ENCODE data around the gene ANK3.

Gene ANK3

DNA sequence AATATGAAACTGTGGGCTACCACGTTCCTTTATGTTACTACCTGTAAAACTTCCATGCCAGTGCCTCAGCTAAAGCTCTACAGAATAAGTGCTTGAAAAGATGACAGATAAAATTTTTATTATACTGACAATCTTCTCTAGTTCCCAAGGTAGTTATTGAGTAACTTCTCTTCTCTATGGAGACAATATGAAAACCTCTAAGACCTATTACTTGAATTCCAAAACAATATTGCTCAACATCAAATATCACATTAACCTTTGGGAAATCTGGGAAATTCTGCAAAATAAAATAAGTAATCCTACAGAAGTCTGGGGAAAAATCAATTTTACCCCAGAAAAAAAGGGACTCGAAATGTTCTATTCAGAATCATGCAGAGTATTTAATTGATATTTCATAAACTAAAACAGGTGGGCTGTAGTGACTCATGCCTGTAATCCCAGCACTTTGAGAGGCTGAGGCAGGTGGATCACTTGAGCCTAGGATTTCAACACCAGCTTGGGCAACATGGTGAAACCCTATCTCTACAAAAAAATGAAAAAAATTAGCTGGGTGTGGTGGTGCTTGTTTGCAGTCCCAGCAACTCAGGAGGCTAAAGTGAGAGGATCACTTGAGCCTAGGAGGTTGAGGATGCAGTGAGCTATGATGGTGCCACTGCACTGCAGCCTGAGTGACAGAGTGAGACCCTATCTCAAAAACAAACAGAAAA is 23.8 kb upstream of the ANK3 start:
- no peak for DNase-seq

DNA sequence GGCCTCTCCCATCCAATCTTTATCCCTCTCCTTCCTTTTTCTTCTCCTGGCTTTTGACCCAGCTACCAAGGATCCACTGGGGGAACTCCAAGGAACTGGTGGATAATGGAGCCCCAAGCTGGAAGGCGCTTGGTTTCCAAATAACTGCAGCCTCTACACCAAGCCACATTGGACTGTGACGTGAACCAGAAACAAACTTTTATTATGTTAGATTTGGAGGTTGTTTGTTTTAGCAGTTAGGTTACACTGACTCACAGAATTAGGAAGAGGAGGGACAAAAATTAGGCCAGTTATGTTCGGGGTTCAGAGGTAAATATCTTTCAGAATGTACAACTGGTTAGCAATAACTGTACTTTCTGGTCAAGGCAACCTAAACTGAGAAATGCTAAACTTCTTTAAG is 21.3 kb upstream of the ANK3 start:
- no peak for DNase-seq

DNA sequence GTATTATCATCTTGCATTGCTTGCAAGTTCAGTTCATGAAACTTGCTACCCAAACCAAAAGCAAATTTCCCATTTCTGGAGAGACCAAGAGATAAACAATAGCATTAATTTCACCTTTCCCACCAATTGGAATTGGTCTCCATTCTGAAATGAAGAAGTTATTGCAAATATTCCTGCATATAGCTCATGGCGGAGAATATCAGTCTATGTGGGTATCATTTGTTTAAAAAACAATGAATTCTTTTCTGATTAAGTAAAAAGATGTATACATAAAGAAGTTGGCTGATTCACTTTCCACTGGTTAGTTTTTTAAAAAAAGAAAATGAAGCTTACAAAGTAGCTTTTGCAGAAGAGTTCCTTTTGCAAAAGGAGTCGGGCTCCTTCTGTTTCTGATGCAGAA is 19.5 kb upstream of the ANK3 start:
- DNase-seq = no peak

DNA sequence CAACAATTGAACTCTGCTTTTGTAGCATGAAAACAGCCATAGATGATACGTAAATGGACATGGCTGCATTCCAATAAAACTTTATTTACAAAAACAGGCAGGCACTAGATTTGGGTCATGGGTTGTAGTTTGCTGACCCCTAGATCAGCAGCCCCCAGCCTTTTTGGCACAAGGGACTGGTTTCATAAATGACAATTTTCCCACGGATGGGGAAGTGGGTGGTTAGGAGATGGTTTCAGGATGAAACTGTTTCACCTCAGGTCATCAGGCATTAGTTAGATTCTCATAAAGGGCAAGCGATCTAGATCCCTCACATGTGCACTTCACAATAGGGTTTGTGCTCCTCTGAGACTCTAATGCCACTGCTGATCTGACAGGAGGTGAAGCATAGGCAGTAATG is 16.5 kb upstream of the ANK3 start:
- no peak for DNase-seq

DNA sequence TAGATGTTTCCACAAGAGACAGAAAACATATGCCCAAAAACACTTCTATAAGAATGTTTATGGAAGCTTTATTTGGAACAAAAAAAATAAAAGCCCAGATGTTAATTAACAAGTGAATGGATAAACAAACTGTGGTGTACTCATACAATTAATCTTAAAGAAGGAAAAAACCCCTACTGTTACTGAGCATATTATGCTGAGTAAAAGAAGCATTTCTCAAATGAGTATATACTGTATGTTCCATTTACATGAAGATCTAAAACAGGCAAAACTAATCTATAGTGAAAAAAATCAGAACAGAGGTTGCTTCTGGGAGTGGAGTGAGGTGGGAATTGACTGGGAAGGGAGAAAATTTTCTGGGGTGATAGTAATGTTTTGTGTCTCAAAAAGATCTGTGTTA is 15.5 kb upstream of the ANK3 start:
- no peak for DNase-seq

DNA sequence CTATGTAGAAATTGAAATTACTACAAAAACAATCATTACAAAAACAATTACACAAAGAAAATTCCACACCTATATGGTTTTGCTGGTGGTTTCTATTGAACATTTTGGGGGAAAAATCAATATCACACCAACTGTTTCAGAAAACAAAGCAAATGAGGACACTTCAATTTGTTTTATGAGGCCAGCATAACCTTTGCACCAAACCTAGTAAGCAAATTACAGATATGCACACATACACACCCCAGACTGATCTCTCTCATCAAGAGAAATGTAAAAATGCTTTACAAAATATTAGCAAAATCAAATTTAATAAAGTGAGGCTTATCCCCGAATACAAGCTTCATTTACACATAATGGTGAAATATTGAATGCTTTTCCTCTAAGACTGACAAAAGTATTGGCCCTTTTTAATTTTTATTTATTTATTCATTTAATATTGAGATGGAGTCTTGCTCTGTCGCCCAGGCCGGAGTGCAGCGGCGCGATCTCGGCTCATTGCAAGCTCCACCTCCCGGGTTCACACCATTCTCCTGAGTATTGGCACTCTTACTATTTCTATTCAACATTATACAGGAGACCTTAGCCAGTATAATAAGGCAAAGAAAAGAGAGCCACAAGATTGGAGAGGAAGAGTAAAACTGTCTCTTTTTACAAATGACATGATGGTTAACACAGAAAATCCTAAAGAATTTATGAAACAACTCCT is 13.6 kb upstream of the ANK3 start:
- DNase-seq = no peak

DNA sequence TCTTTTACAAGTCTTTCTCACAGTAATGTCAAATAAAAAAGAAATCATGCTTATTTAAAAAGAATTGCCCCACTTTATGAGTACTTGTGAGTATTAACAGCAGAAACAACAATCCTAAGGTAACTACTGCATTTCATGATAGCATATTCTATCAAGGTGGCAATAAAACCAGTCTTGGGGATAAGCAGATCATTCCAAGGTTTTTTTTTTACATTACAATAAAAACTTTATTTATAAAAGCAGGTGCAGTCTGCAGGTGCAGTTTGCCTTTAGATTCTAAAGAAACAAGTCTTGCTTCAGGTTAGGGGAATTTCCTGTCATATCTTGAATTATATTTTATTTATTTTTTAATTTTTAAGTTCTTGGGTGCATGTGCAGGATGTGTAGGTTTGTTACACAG is 10.7 kb upstream of the ANK3 start:
- no peak for DNase-seq

DNA sequence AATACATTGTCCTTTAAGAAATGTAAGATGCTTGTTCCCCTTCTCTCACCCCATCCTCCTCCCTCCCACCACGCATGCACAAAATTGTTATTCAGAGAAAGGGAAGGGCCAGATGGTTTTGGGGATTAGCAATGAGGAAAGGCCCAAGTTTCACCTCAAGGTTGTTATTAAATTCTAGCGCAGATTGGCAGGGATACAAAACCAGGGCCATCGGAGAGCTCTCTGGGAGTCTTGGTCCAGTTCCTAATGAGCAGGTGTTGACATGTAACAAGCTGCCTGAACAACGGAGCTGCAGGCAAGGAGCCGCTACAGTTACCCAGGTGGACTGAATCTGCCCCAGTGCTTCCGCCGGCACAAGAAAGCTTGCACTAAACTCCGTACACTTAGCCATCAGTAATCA is 9.7 kb upstream of the ANK3 start:
- DNase-seq = no peak

DNA sequence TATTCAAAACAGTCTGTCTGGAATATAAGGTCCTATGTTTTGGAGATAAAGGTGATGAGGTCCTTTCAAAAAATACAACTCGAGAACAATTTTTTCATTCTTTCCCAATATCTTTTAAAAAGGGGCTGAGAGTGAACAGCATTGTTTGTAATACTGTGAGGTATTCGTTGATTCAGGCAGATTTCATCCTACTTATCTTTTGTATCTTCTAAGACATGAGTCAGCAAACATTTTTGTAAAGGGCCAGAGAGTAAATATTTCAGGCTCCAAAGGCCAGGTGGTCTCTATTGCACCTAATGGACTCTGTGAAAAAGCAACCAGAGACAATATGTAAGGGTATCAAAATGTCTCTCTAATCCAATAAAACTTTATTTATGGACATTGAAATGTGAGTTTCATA is 8.1 kb upstream of the ANK3 start:
- DNase-seq = no peak

DNA sequence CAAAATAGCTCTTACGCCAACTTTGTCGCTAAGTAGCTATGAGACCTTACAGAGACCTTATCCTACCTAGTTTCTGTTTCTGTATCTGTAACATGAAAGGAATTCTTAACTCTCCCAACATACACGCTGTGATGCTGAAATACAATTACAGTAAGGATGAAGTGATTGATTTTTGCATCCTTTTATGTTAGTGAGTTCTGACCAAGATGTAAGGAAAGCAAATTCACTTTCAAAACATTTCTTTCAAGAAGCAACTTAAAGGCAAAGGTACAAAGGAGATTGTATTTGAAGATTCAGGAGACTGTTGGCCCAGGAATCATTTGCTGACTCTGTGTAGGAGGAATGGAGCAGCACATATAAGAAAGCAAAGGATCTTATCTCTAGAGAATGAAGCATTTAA is 7.1 kb upstream of the ANK3 start:
- DNase-seq = no peak

DNA sequence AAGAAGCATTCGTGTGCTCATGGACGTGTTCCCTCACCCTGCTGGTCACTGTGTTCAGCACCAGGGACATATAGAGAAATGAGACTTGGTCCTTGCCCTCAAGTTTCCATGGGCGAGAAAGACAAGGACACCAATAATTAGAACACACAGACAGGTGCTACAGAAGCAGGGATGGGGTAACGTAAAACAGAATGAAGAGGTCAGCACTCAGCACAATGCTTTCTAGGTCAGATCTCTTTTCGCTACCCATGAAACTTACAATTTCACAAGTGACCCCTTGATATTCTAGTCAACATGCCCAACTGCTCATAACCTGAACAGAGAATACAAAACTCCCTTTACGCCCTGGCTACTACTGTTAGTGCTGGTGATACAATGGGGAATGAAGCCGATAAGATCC is 6.0 kb upstream of the ANK3 start:
- DNase-seq = no peak

DNA sequence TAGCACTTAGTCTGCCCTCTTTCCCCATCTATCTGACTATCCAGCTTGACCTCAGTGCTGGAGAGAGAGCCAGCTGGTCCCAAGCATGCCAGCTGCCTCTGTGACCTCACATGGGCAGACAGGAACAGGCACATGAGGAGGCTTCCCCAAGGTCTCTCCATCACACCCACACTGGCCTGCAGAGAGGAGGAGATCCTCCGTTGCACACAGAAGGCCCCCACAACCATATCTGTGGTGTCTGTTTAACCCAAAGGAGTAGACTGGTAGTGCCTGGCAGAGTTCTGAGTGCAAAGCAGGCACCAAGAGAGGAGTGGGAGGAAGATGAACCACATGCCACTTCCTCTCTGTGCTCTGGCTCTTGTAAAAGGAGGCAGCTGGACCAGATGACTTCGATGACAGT is 4.8 kb upstream of the ANK3 start:
- no peak for DNase-seq

DNA sequence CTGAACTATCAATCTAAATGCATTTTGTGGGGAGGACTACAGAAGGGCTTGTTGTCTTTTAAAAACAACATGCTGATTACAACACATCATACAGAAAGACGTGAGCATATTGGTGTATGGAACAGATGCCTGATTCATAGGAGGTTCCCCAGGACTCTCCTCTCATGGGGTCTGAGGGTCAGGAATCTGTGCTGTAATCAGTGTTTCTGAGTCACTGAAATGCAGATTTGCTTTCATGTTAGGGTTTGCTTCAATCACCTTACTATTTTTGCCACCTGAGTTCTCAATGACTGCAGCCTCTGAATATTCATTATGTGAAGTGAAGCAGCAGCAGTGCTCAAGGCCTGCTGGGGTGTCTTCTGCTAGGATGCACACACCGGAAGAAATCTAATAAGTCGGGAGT is 550 bp upstream of the ANK3 start:
- DNase-seq = no peak

DNA sequence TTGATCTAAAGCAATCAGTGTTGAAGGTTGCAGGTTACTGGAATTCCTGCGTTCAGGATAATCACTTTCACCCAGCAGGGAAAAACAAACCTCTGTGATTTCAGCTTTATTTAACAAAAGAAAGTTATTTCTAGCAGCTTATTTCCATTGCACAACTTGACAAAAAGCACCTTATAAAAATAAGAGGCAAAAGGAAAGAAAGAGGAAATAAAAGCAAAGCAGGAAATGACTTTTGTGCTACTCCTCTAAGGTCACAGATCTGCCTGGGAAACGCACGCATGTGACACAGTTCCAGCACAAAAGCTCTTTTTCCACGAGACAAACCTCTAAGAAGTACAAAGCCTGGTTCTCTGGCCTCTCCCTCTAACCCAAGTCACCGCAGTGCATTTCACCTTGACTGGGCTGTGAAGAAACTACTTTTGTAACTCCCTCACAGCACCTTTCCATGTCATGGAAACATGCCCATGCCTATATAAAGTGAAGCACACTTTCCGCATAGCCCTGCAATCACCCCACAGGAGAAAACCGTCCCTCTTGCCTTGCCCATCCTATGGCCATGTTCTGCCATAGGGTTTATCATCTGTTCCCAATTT is 870 bp downstream of the ANK3 start:
- DNase-seq = no peak

DNA sequence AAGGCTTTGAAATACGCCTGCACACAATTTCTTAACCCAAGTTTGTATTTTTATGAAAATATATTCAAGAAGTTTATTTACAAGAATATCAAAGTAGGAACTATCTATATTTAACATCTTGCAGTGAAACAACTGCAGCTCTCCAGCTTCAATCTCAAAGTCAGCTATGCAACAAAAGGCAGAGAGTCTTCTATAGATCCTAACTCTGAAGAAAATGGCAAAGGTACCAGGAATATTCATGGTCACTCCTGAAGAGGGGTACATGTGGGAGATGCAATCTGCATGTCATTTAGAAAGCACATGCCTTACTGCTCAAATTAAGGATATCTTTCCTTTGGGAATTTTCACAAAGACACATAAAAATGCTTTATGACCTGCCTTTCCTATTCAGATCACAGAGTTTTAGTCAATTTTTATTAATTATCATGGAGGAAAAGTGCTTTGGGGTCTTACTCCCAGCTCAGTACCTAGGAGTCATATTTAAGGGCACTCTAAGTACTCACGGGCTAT is 1.5 kb downstream of the ANK3 start:
- DNase-seq = no peak

DNA sequence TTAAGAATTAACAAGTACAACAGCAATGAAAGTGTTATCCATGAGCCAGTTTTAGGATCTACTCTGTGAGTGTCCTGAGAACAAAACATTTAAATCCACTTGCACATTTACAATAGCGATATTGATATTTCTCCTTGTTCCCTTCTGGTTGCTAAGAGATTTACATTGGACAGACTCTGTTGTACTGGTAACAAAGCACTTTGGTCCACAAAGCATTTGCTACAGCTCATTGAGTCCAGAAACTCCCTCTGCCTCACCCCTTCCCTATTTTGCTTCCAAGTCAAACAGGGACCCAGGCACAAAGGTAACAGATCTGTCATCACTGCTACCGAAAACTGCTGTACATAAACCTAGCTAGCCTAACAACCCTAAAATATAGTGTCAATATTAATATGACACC is 2.1 kb downstream of the ANK3 start:
- DNase-seq = no peak

DNA sequence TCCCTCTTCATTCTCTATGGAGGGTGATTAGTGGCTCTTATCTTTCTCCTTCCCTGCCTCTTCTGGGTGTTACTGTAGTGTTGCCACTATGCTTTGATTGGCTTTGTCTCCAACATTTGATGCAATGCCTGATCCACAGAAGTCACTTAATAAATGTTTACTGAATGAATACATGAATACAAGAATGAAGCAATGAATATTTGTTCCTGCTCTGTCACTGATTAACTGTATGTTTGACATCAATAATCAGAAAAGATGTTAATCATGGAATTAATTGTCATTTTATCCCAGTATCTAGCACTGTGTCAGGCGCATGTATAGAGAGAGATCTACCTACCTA is 4.3 kb downstream of the ANK3 start:
- no peak for DNase-seq

DNA sequence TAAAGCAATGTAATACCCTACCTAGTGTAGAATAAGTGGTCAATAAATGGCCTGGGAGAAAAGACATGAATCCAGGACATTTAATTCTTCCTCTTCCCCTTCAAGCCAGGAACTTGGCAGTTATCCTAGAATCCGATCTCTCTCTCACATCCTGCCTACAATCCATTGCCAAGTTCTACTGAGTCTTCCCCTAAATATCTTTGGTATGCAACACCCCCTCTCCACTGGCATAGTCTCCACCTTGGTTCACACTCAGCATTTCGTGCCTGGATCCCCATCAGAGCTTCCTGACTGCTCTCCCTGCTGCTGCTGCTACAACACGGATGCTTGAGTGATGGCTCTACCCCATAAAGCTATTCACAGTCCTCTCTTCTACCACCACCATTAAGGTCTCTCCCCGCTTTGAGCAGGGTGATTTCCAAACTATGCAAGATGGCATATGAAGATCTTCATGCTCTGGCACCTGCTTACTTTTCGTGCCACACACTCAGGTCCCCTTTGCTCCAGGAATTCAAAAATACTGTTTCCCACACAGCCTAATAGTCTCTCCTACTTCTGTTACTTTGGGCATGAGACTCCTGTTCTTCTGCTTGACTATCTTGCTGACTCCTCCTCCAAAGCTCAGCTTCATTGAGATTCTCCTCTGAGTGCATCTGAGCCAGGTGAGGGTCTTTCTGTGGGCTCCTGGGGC is 4.8 kb downstream of the ANK3 start:
- no peak for DNase-seq

DNA sequence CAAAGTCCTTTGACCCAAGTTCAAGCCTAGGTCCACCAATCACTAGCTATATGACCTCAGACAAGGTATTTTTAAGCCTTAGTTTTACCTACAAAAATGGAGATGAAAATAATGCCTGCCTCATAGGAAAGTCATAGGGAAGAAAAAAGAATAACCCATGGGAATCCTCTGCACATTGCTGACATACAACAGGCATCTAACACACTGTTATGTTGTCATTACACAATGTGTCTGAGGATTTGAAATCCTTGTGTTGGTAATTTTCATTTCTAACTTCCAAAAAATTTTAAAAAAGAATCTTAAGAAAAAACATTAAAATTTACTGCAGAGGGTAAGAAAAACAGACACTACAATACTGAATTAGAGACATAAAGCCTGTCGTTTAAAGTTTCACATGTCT is 5.7 kb downstream of the ANK3 start:
- no peak for DNase-seq

DNA sequence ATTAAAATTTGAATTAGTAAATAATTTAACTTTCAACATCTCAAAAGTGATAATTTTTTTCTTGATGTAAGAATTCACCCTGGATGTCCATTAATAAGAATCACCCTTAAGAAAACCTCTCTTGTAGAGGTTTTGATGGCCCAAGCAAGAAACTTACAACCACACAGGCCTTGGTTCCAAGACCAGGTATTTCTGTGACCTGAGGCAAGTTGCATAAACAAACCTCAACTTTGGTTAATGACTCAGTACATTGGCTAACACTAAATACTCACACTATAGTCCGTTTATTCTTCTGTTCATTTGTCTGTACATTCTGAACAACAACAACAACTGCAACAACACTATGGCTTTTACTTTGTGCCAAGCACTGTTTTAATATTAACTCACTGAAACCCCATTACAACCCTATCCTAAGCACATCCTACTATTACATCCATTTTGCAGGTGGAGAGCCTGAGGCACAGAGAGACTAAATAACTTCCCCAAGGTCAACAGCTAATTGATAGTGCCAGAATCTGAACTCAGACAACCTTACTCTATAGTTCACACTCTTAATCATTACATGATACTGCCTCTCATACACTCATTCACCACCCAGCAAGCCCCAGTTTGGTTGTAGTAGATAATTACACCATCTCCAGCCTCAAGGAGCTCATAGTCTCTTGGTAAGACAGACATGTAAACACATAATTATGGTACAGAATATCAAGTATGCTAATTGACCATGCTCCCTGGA is 6.6 kb downstream of the ANK3 start:
- DNase-seq = no peak

DNA sequence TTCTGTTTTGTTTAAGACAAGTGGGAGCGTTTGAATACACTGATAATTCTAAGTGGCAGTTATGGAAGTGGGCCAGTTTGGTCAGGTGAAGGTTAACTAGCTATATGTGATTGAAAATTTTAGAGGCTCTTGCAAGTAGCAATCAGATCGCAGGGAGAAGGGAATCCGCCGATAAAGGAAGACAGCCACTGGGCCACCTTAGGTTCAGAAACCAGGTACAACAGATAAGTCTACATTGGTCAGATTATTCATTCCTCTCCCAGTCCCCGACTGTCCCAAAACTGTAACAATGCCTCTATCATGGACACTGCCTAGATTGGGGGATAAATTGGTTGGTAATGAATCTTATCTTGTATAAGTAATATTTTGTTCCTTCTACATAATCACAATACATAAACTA is 8.9 kb downstream of the ANK3 start:
- DNase-seq = no peak

DNA sequence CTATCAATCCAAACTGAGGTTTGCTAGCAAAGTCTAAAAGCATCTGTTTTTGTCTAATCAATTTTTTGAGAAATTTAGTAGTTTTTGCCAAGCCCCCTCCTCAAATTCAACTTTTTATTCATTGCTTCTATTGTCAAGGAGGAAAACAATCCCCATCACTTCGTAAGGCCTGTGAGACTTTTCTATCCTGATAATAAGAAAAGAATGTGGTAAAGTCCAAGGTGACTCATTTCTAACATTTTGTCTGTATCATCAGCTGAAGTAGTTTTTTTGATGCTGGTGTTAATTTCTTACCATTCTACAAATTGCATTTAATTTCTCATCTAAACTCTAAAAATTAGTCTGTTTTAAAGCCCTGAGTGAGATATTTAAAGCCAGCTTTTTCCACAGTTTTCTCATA is 11.7 kb downstream of the ANK3 start:
- DNase-seq = no peak

DNA sequence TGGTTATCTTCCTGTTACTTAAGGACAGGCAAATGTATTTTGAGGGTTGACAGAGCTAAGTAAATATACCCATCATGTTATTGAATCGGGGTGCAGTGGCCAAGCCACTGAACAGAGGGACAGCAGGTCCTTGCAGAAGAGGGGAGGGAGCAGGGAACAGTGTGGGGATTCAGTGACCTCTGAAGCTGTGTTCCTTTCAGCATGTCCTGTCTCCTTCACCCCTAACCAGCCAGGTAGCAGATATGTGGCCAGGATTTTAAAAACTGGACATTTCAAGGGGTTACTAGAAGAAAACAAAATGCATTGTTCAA is 12.7 kb downstream of the ANK3 start:
- no peak for DNase-seq

Measured in GOT3 (cell line).